Measurements from ENCODE around the gene FMNL1.
"Not testable (repeated sequence)": the region's sequence is repeated elsewhere in the genome, so short reads cannot be mapped to it uniquely, and the experiment has no call there.

FMNL1 gene

DNA sequence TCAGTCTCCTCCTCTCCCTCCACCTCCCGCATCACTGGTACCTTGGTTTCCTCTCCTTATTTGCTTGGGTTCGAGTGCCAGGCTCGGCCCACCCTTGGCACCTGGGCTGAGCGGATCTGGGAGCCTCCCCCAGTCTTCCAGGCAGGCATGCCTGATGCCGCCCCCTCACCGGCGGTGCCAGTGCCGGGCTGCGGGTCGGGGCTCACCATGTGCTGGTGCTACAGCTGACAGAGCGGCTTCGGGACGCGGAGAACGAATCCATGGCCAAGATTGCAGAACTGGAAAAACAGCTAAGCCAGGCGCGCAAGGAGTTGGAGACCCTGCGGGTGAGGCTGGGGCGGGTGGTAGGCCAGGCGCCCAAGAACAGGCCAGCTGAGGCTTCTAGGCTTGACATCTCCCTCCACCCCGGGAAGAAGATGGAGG is 19.2 kb downstream of the FMNL1 start:
- H3K4me3 Mint-ChIP-seq = no peak overlapping the region
- no peaks in the 10 kb centered on the region for H3K27me3 Mint-ChIP-seq
- peak overlapping the region; percentile 49 for H3K27ac Mint-ChIP-seq
- no peaks in the 10 kb centered on the region for H3K9me3 Mint-ChIP-seq
- H3K36me3 Mint-ChIP-seq (ENCODE audit: low read depth) = peaks cover 69% of the 10 kb centered on the region
- peaks cover 27% of the 10 kb centered on the region for H3K4me1 Mint-ChIP-seq (ENCODE audit: low read depth)

GRCh38 chr17:45241328-45242028 is 19.8 kb downstream of the FMNL1 start:
- no peak overlapping the region for H3K27ac Mint-ChIP-seq
- H3K4me3 Mint-ChIP-seq = no peak overlapping the region
- H3K9me3 Mint-ChIP-seq = no peaks in the 10 kb centered on the region
- no peaks in the 10 kb centered on the region for H3K27me3 Mint-ChIP-seq
- peaks cover 74% of the 10 kb centered on the region for H3K36me3 Mint-ChIP-seq (ENCODE audit: low read depth)
- peaks cover 30% of the 10 kb centered on the region for H3K4me1 Mint-ChIP-seq (ENCODE audit: low read depth)

- Mint-ChIP-seq H3K36me3 (ENCODE audit: low read depth) (peaks cover 76% of the 10 kb centered on the region), H3K9me3 (no peaks in the 10 kb centered on the region), H3K4me3 (no peak overlapping the region), H3K4me1 (ENCODE audit: low read depth) (peaks cover 36% of the 10 kb centered on the region), H3K27ac (peak overlapping the region; percentile 57), H3K27me3 (no peaks in the 10 kb centered on the region)
Measured at GRCh38 chr17:45242029-45242414, 20.3 kb downstream of the FMNL1 start.

- Mint-ChIP-seq H3K27me3 (no peaks in the 10 kb centered on the region), H3K4me3 (no peak overlapping the region), H3K4me1 (ENCODE audit: low read depth) (peaks cover 37% of the 10 kb centered on the region), H3K9me3 (no peaks in the 10 kb centered on the region), H3K36me3 (ENCODE audit: low read depth) (peaks cover 59% of the 10 kb centered on the region), H3K27ac (no peak overlapping the region)
Measured at GRCh38 chr17:45243750-45244149, 22.1 kb downstream of the FMNL1 start.

DNA sequence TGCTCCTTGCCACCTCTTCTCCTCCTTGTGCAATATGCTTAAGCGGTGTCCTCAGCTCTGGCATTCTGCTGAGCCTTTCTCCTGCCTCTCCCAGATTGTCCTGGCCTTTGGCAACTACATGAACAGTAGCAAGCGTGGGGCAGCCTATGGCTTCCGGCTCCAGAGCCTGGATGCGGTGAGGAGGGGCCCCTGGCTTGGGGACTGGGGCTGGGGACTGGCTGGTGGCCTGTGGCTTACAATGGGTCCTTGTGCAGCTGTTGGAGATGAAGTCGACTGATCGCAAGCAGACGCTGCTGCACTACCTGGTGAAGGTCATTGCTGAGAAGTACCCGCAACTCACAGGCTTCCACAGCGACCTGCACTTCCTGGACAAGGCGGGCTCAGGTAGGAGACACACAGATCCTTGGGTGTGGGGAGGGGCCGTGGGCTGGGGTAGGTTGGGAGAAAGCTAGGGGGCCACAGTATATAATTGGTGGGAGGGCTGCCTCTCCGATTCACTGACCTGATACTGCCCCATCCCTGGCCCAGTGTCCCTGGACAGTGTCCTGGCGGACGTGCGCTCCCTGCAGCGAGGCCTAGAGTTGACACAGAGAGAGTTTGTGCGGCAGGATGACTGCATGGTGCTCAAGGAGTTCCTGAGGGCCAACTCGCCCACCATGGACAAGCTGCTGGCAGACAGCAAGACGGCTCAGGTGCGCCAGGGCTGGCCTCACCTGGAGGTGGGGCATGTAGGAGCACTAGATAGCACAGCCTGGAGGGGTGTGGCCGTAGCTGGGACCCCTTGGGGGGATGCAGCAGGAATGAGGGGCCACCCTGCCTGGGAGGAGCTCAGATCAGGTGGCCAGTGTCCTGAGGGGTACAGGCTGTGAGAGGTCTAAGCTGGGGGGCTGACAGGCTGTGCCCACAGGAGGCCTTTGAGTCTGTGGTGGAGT is 23.3 kb downstream of the FMNL1 start:
- no peaks in the 10 kb centered on the region for H3K9me3 Mint-ChIP-seq
- H3K27me3 Mint-ChIP-seq = no peaks in the 10 kb centered on the region
- no peak overlapping the region for H3K4me3 Mint-ChIP-seq
- peaks cover 36% of the 10 kb centered on the region for H3K4me1 Mint-ChIP-seq (ENCODE audit: low read depth)
- H3K36me3 Mint-ChIP-seq (ENCODE audit: low read depth) = peaks cover 51% of the 10 kb centered on the region
- no peak overlapping the region for H3K27ac Mint-ChIP-seq

DNA sequence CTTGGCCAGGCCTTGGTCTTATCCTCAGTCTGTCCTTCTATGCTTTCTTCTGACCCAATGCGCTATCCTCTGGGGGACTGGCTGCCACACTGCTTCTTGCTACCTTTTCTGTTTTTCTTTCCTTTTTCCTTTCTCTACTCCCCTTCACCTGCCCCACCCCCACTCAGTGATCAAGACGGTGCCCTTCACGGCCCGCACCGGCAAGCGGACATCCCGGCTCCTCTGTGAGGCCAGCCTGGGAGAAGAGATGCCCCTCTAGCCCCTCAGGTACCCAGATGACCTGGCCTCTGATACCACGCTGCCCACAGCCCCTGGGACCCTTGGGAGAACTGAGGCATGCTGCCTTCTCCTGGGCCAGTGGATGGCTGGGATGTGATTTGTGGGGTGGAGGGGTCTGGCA is 24.7 kb downstream of the FMNL1 start:
- no peaks in the 10 kb centered on the region for H3K27me3 Mint-ChIP-seq
- H3K4me1 Mint-ChIP-seq (ENCODE audit: low read depth) = peaks cover 43% of the 10 kb centered on the region
- no peaks in the 10 kb centered on the region for H3K9me3 Mint-ChIP-seq
- peak overlapping the region; percentile 74 for H3K27ac Mint-ChIP-seq
- H3K36me3 Mint-ChIP-seq (ENCODE audit: low read depth) = peaks cover 61% of the 10 kb centered on the region
- peak overlapping the region; percentile 85 for H3K4me3 Mint-ChIP-seq

GRCh38 chr17:45246861-45247428 is 25.3 kb downstream of the FMNL1 start:
- Mint-ChIP-seq H3K27ac (peak overlapping the region; percentile 74), H3K4me3 (peak overlapping the region; percentile 85), H3K4me1 (ENCODE audit: low read depth) (peaks cover 47% of the 10 kb centered on the region), H3K27me3 (no peaks in the 10 kb centered on the region), H3K36me3 (ENCODE audit: low read depth) (peaks cover 61% of the 10 kb centered on the region), H3K9me3 (no peaks in the 10 kb centered on the region)

GRCh38 chr17:45247429-45248131 is 25.9 kb downstream of the FMNL1 start:
- peaks cover 55% of the 10 kb centered on the region for H3K36me3 Mint-ChIP-seq (ENCODE audit: low read depth)
- no peaks in the 10 kb centered on the region for H3K9me3 Mint-ChIP-seq
- peak overlapping the region; percentile 85 for H3K27ac Mint-ChIP-seq
- no peaks in the 10 kb centered on the region for H3K27me3 Mint-ChIP-seq
- peak overlapping the region; percentile 85 for H3K4me3 Mint-ChIP-seq
- H3K4me1 Mint-ChIP-seq (ENCODE audit: low read depth) = peaks cover 53% of the 10 kb centered on the region

DNA sequence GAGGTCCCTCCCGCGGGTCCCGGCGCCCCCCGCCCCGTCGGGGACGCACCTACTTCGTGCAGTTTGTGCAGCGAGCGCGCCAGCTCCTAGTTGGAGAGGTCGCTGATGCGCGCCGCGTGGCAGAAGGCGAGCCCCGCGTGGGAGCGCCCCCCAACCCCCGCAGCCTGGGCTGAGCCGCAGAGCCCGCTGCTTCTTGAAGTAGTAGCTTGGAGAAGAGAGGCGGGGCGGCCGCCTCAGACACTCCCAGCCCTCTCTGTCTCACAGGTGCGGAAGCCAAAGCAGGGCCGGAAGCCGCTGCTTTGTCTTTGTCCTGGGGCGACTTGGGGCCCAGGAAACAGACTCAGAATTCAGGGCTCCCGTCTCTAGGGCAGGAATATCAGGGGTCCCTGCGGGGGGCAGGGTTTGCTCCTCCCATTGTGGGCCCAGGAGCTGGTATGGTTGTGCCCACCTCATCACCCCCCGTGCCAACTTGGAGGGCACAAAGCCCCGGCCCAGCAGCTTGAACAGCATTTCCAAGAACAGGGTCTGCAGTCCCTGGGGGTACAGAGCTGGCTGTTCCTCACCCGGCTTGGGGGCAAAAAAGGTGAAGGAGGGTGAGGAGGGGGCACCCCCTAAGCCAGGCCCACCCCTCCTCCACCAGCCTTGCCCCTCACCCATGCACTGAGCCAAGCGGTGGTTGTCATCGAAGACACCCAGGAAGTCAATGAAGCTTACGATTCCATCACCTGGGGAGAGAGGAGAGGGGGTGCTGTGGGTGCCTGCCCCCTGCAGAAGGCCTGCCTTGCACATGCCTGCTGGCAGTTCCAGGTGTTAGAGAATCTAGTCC is 26.7 kb downstream of the FMNL1 start:
- peak overlapping the region; percentile 83 for H3K27ac Mint-ChIP-seq
- peaks cover 47% of the 10 kb centered on the region for H3K36me3 Mint-ChIP-seq (ENCODE audit: low read depth)
- H3K27me3 Mint-ChIP-seq = no peaks in the 10 kb centered on the region
- peak overlapping the region; percentile 85 for H3K4me3 Mint-ChIP-seq
- peaks cover 61% of the 10 kb centered on the region for H3K4me1 Mint-ChIP-seq (ENCODE audit: low read depth)
- H3K9me3 Mint-ChIP-seq = no peaks in the 10 kb centered on the region

- H3K9me3 Mint-ChIP-seq = no peaks in the 10 kb centered on the region
- no peak overlapping the region for H3K4me3 Mint-ChIP-seq
- peak overlapping the region; percentile 73 for H3K27ac Mint-ChIP-seq
- H3K4me1 Mint-ChIP-seq (ENCODE audit: low read depth) = peaks cover 79% of the 10 kb centered on the region
- H3K36me3 Mint-ChIP-seq (ENCODE audit: low read depth) = peaks cover 18% of the 10 kb centered on the region
- no peaks in the 10 kb centered on the region for H3K27me3 Mint-ChIP-seq
Measured at GRCh38 chr17:45251931-45252330, 30.2 kb downstream of the FMNL1 start.

GRCh38 chr17:45253237-45253636 is 31.6 kb downstream of the FMNL1 start:
- not testable (repeated sequence) for H3K9me3 Mint-ChIP-seq, H3K27me3 Mint-ChIP-seq, H3K4me3 Mint-ChIP-seq
- Mint-ChIP-seq H3K4me1 (ENCODE audit: low read depth) (peaks cover 77% of the 10 kb centered on the region), H3K27ac (peak overlapping the region; percentile 73), H3K36me3 (ENCODE audit: low read depth) (peaks cover 17% of the 10 kb centered on the region)

DNA sequence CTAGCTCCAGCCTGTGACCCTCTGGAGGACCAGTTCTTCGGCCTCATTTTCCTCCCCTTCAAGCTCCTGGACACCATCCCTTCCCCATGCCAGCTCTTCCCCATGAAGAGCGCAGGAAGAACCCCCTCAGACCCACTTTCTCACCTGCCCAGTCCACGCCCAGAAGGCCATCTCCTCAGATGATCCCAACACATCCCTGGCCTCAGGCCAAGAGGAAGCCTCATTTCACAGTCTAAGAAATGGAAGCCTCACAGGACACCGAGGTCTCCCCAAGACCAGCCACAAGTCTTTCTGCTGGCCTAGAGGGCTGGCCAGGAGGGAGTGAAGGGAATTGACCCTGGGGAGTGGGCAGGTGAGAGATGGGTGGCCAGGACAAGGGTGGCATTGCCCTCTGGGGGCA is 32.2 kb downstream of the FMNL1 start:
- peak overlapping the region; percentile 1 for H3K27ac Mint-ChIP-seq
- peaks cover 17% of the 10 kb centered on the region for H3K36me3 Mint-ChIP-seq (ENCODE audit: low read depth)
- H3K9me3 Mint-ChIP-seq = no peaks in the 10 kb centered on the region
- H3K4me3 Mint-ChIP-seq = no peak overlapping the region
- H3K4me1 Mint-ChIP-seq (ENCODE audit: low read depth) = peaks cover 72% of the 10 kb centered on the region
- no peaks in the 10 kb centered on the region for H3K27me3 Mint-ChIP-seq

- no peak overlapping the region for H3K27ac Mint-ChIP-seq
- no peak overlapping the region for H3K4me3 Mint-ChIP-seq
- no peaks in the 10 kb centered on the region for H3K27me3 Mint-ChIP-seq
- peaks cover 59% of the 10 kb centered on the region for H3K4me1 Mint-ChIP-seq (ENCODE audit: low read depth)
- peaks cover 9% of the 10 kb centered on the region for H3K36me3 Mint-ChIP-seq (ENCODE audit: low read depth)
- H3K9me3 Mint-ChIP-seq = no peaks in the 10 kb centered on the region
Measured at GRCh38 chr17:45255358-45255757, 33.7 kb downstream of the FMNL1 start.

Measured in stimulated activated naive CD8-positive, alpha-beta T cell treated with anti-CD3 and anti-CD28 coated beads, Interleukin-15, Interleukin-2, amounts not matched to agents 100 ng/mL and 50 ng/mL, for 24 hours (primary cell).